NCI-H526 (cell line): Measurements from ENCODE around the gene TTC22.
"Not testable (repeated sequence)": the region's sequence is repeated elsewhere in the genome, so short reads cannot be mapped to it uniquely, and the experiment has no call there.

Experiments used
- DNase-seq, 2 experiments: peaks; one replicate each; lab custom pipeline; 2025; lab: John Stamatoyannopoulos, UW

The TTC22 gene

DNA sequence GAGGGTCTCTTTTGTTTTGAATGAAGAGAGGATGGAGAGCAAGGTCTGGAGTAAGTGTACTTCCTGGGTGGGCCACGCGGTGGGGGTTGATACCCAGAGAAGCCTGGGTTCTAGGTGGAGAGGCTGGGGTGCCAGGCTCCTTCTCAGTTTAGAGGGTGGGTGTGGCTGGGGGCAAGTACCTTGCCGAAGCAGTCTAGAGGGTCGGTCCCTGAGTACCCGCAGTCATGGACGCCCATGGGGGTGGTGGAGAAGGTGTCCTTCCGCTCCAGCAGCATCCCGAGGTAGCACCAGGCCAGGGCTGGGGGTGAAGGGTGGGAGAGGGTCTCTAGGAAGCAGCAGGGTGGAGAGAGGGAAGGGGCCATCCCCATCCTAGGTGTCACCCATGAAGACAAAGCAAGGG lies 14.3 kb downstream of the TTC22 start:
- DNase-seq, result no peak

DNA sequence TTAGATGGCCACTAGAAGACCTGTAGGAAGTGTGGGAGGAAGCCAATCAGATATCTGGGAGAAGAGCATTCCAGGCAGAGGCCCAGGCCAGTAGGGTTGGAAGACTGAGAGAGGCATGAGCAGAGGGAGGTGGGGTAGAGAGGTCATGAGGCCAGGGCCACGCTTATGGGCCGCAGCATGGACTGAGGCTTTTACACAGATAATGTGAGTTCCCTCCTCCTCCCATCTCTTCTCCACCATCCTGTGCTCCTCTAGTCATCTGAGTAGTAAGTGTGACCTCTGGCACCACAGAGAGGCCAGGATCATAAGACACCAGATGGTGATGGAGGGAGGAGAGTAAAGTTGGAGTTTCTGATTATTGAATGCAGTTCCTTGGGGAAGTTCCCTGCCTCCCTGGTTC lies 17.1 kb downstream of the TTC22 start:
- no peak for DNase-seq

DNA sequence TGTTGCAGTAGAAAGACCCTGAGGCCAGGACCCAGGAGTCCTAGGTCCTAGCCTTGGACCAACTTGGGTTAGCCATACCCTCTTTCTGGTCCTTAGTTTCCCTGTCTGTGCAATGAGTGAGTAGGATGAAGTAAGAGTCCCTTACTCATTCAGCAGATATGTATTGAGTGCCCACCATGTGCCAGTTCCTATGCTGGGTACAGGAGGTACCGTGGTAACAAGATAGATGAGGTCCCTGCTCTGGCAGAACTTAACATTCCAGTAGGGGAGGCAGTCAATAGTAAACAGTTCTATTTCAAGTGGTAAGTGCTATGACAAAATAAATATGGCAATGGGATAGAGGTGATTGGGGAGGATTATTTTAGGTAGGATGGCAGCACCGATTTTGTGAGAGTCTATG lies 18.5 kb downstream of the TTC22 start:
- DNase-seq, result no peak

DNA sequence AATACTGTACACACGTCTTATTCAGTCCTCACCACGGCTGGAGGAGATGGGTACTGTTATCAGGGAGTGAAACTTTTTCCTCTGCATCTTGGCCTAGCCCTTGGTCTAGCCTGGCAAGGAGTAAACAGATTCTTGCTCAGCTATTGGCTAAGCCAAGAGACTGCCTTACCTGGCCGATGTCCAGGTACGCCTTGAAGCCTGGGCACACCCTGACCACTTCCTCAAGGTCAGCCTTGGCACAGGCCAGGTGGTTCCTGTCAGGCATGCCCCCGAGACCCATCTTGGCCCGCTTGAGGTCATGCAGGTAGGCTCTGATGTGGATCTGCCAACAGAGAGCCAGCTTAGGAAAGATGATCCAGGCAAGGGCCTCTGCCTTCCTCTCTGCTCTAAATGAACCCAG lies 19.0 kb downstream of the TTC22 start:
- no peak for DNase-seq

DNA sequence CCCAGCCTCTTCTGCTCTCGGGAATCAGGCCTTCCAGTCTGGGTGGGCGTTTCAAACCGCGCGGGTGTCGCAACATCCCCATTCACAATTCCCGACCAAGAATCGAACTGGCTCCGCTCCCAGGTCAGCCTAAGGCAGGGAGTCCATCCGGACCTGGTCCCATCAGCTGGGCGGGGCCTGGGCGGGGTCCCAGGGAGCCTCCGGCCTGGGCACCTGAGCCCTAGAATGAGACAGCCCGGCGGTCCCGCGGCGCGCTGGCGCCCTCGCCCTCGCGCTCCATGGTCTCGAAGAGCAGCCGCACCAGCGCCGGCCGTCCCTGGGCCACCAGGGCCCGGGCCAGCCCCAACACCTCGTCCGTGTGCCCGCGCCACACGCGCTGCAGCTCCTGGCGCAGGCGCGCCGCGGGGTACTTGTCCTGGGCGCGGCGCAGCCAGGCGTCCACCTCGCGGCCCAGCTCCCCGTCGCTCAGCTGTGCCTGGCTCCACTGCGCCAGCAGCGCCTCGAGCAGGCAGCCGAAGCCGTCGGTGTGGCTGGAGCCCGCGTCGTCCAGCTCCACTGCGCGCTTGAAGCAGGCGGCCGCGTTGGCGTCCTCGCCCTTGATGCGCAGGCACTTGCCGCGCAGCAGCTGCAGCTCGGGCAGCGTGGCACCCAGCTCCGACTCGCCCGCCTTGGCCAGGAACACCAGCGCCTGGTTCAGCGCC lies 19.9 kb downstream of the TTC22 start:
- DNase-seq, result no peak

DNA sequence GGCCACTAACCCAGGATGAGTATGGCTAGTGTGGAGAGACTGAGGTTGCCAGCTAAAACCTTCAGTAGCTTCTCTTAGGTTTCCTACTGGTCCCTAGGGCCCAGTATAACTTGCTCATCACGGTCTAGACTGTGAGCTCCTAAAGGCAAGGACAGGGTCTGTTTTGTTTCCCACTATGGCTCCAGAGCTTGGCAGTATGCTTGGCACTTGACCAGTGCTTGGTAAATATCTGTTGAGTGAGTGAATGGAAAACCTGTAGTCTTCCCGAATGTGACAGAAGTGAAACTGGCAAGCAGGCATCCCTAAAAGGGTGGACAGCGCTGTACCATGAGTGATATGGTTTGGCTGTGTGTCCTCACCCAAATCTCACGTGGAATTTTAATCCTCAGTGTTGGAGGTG lies 23.7 kb downstream of the TTC22 start:
- DNase-seq, result no peak

DNA sequence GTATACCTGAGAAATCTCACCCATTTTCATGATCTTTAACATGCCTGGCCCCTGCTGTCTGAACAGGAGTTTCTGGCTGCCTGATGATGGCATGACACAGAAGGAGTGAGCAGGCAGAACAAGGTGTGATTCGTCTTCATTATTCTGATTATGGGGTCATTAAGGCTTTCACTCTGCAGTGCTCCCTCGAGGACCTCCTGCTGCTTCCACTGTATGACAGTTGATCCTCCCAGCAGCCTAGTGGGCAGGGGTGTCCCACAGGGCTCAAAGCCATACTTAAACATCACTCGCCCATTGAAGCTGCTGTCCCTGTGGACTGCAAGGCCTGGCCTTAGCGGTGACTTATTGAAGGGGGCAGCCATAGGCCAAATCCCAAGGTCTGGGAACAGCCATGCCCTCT lies 24.1 kb downstream of the TTC22 start:
- no peak for DNase-seq

DNA sequence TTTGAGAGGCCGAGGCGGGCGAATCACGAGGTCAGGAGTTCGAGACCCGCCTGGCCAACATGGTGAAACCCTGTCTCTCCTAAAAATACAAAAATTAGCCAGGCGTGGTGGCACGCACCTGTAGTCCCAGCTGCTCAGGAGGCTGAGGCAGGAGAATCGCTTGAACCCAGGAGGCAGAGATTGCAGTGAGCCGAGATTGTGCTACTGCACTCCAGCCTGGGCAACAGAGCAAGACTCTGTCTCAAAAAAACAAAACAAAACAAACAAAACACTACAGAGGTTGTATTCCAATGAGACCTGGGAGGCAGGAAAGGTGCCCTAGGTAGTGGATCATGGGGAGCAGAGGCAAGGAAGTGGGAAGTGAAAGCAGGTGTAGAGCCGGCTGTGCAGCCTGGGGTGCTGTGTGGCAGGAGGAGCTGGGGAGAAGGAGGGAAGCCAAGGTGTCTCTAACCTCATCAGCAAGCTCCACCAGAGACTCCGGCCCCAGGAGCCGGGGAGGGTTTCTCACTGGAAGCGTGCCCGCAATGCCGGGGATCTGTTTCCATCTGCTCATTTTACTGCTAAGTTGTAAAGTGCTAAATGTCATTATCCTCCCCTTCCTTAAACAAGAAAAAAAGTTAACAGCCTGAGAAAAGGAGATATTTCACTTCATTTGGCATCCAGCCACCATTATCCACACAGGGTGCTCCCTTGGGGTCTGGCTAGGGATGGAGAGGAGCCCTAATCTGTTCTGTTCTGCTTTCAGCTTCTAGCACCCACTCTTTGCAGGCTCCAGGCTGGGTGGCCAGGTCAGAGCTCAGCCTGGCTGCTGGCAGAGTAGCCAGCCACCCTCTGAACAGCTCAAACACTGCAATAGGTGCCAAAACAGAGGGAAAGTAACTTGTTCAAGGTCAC lies 25.0 kb downstream of the TTC22 start:
- not testable (repeated sequence) for DNase-seq

DNA sequence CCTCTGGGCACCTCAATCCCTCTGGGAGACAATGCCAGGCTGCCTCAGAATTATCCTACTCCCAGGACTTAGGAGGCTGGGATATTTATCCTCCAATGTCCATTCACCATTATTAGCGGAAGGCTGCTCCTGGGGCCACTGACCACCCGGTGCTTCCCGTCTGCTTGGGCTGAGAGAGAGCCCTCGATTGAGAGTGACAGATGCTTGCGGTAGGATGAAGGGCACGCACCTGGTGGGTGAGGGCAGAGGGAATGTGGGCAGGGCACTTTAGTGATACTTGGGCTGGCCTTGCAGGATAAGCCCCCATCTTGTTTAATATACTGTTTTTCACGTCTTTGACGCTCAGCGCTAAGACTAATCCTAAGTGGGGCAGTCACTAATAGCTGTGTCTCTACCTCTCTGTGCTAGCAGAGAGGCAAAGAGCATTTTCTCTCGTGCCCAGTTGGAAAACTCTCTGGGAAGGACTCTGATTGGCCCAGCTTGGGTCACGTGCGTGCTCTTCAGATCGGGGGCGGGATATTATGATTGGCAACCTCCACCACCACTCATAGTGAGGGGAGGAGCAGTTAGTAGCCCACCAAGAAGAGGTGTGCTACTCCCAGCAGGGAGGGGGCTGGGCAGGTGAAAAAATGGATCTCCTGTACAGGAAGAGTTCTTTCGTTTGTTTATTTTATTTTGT lies 26.2 kb downstream of the TTC22 start:
- peak in 1 of 2 experiments; percentile 38 for DNase-seq

DNA sequence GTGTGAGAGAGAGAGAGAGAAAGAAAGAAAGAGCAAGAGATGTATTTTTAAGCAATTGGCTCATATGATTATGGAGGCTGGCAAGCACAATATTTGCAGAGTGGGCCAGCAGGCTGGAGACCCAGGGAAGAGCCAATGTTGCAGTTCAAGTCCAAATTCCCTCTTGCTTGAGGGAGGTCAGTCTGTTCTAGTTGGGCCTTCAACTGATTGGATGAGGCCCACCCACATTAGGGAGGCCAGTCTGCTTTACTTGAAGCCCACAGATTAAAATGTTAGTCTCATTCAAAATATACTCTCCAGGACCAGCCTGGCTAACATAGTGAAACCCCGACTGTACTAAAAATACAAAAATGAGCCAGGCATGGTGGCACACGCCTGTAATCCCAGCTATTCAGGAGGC lies 28.2 kb downstream of the TTC22 start:
- no peak for DNase-seq

DNA sequence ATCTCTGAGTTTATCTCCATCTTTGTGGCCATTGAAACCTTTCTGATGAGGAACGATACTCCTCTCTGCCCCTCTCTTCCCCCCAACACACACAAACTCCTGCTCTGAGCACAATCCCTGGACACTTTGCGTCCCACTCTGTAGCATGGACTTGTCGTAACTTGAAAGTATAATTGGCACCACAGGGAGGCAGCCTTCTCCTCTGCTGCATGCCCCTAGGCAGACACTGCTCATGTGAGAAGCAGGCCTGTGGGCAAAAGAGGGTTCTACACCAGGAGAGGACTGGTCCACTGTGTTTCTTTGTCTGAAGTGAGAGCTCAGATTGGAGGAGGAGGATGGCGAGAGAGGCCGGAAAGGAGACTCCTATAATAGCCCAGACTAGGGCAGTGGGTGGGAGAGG lies 33.0 kb downstream of the TTC22 start:
- DNase-seq, result peak in 1 of 2 experiments; percentile 10

DNA sequence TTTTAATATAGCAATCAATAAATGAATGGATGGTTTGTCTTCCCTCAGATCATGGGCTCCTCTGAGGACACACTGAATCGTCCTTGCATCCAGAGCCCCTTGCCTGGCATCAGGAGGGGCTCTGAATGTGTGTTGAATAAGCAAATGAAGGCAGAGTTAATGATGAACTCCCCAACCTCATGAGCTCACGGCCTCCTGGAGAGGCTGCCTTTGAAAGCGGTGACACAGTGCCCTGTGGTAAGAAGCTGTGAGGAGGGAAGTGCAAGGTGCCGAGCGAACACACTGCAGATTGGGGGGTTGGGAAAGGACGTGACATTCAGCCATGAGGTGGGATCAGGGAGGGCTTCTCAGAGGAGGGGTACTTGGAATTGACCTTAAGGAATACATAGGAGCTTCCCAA lies 33.6 kb downstream of the TTC22 start:
- no peak for DNase-seq

DNA sequence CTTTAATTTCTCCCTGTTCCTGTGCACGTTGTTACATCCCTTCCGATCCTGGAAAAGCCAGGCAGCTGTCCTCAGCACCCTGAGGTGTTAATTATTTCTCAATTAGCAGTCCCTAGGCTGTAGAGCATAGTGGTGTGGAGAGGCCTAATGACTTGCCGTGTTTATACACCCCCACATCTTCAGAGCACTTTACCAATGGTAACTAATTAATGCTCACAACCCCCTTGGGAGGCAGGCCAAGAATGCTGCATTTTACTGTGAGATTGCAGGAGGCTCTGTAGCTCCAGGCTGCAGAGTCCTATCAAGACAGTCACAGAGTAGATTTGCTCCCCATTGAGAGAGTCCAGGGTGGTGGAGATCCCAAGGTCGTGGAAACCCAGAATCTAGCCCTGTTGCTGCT lies 34.4 kb downstream of the TTC22 start:
- DNase-seq, result peak in 1 of 2 experiments; percentile 12

DNA sequence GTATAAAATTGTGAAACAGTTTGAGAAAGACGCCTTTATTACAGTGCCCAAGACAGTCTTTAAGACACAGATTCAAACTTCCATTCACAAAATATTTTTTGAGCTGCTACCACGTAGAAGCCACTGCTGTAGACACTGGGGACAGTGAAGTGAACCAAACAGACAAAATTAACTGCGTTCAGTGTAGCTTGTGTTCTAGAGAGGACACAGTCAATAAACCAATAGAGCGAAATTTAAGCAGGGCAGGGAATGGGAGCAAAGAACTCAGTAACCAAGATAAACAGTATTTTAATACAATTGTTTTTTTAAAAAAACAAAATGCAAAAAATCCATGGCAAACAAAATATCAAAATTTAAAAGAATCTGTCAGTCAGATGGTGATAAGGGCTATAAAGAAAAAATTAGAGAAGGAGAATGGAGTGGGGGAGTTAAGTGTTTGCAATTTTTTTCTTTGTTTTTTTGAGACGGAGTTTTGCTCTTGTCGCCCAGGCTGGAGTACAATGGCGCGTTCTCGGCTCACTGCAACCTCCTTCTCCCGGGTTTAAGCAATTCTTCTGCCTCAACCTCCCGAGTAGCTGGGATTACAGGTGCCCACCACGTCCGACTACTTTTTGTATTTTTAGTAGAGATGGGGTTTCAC lies 36.1 kb downstream of the TTC22 start:
- DNase-seq, result no peak

DNA sequence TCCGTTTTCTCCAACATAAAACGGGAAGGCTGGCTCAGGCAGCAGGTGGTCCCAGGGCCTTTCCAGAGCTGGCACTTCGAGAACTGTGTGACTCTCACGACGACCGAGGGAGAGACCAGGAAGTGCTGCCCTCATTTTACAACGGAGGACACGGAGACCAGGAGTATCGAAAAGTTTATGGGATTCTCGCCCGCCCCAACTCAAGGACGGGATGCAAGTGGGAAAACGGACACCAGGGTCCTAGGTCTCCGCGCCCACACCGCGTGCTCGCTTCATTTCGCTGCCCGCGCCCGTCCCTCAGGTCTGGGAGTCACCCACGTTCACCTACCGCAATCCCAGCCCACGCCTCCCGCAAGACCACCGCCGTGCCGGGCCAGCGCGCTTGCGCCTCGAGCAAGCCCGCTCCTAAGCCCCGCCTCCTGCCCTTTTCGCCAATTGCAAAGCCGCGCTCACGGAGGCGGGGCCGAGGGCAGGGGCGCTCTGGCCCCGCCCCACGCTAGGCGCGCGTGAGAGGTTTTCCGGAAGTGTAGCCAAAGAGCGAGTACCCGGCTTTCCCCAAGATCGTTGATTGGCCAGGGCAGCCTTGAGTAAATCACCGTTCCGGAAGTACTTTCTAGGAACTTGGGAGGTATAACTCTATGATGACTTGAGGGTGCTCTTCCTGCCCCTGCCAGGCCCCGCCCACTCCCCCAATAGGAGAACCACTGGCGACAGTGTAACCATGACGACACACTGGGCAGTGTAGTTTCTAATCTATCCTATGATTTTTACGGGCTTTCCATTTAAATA lies 36.8 kb downstream of the TTC22 start, which contains the start of gene PARS2:
TSS of gene PARS2 (minus strand) at position 391 of the 789 bp plus-strand sequence. CDS start 5,362 bp downstream, outside the sequence.
- DNase-seq, result peak; percentile 99

DNA sequence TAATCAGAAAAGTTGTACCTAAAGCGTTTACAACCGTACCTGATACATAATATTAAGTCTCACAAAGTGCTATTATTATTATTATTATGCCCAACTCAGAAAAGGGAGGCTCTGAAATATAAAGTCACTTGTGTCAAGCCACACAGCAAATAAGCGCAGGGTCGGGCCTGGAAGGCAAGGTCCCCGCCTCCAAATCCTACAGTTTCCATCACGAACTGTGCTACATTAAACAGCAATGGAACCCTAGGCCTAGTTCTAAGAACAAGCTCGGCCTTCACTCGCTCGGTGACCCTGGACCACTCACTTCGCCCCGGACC lies 37.3 kb downstream of the TTC22 start:
- no peak for DNase-seq

DNA sequence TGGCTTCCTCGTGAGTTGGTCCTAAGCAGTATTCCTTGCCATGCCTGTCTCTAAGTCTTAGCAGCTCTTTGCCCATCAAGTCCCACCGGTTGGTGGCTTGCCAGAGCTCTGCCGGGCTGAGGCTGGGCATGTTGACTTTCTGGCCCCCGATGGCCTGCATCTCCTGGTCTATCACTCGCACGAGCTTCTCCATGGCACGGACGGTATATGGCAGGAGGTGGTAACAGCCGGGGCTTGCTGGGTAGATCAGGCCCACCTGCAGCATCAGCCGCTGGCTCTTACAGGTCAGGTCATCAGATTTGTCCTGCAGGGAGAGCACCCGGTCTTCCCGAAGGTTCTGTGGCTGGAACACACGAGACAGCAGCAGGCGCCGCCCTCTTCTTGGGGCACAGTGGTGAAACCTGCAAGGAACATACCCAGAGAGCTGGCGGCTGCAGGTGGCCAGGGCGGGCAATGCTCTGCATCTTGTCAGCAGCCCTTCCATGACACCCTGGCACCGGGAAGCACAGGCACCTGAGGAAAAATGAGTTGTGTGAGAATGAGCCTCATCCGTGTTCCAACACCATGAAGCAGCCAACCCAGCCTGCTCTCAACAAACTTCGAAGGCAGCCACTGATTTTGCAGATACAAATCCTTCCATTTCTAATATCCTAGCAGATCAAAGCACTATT lies 42.3 kb downstream of the TTC22 start:
- DNase-seq, result no peak

DNA sequence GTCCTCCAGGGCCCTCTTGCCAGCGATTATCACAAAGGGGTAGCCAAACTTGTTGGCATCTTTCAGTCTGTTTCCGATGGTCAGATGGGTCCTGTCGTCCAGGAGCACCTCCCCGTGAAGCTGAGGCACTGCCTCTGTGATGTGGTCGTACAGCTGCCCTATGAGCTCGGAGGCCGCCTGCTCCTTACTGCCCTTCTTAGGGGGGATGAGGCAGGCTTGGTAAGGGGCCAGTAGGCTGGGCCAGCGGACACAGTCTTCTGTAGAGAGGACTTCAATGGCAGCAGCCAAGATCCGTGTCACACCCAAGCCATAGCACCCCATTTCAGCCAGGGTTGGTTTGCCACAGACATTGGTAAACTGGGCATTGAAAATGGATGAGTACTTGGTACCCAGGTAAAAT lies 43.3 kb downstream of the TTC22 start:
- no peak for DNase-seq

DNA sequence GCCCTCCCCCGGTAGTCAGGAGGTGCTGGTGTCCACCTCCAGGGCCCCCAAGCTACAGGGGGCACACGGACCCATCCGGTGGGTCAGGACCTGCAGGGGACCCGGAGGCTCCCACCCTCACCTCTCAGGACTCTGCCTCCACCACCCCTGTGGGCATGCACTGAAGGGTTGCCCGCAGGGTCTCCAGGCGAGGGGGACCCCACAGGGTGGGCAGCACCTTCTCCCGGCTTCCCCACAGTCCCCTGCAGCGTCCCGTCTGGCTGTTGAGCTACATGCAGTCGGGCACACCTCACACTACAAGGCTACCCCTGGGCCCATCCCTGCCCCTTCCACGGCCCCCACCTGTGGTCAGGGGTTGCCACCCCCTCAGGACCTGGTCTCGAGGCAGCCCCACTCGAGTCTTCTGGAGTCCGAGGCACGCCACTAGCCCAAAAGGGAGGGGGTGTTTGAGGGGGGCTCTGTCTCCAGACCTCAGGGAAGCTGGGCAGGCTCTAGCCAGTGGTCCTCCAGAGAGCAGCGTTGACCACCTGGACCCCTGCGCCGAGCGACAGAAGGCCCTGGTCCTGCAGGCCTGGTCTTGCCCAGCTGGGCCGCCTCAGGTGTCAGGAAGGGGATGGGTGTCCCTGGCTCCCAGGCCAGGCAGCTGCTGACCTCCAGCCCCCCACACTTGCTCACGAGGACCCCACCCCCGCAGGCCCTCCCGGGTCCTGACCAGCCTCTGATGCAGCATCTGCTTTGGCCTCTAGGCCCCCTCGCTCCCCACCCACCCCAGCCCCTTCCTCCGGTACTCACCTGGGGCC lies 46.4 kb downstream of the TTC22 start:
- no peak for DNase-seq

DNA sequence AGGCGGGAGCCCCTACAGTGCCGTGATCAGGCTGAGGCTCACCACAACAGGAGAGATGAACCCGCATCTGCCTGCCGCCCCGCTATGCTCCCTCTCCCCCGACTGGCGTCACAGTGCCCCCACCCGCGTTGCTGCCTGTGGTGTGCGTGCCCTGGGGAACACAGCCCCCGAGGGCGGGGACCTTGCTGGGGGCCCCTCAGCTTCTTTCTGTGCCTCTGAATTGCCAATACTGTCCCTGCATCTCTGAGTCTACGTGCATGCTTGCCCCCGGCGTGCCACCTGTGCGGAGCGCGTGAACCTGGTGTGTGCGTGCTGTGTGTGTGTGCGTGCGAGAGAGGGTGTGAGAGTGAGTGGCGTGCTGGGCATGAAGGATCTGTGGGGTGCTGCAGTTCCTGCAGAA lies 47.1 kb downstream of the TTC22 start:
- DNase-seq, result no peak
